Astrocyte of the spinal cord (primary cell): ENCODE results near the gene SLC35D1.
"Not testable (repeated sequence)": the region's sequence is repeated elsewhere in the genome, so short reads cannot be mapped to it uniquely, and the experiment has no call there.

Source experiments
- DNase-seq: peaks from one replicate; pipeline ENCODE4 v3.0.0; 2011; ENCODE audit warnings: low read depth, low spot score
- H3K4me3 ChIP-seq: 2 replicates; pipeline ENCODE4 v1.5.1; 2011; ENCODE audit warnings: low read depth, mild to moderate bottlenecking, low read length, moderate library complexity
- CTCF ChIP-seq: IDR thresholded peaks from 2 replicates; pipeline ENCODE4 v1.5.1; 2012; ENCODE audit warnings: low read depth, mild to moderate bottlenecking, low read length, inconsistent platforms
- in situ Hi-C: cut with HindIII; loops from 2 replicates; pipeline ENCODE4 v1.10.0; 2017; ENCODE audit warnings: low sequenced_read_pairs

Gene SLC35D1

GRCh38 chr1:67088440-67088839, 34.5 kb upstream of the SLC35D1 start:
- in situ Hi-C loops, result no loop called here
- no peak for DNase-seq
- no peak for TF ChIP-seq CTCF
- H3K4me3 ChIP-seq, result no peak overlapping the region

GRCh38 chr1:67085326-67085725, 31.4 kb upstream of the SLC35D1 start:
- no peak for DNase-seq
- no peak for TF ChIP-seq CTCF
- in situ Hi-C loops, result no loop called here
- no peak overlapping the region for H3K4me3 ChIP-seq

- in situ Hi-C loops, result no loop called here
- no peak overlapping the region for H3K4me3 ChIP-seq
- no peak for DNase-seq
- no peak for TF ChIP-seq CTCF
These were observed 30.9 kb upstream of the SLC35D1 start for GRCh38 chr1:67084765-67085318.

- H3K4me3 ChIP-seq, result no peak overlapping the region
- in situ Hi-C loops, result no loop called here
- DNase-seq, result no peak
- no peak for TF ChIP-seq CTCF
These were observed 24.3 kb upstream of the SLC35D1 start for GRCh38 chr1:67078291-67078690.

- in situ Hi-C loops, result no loop called here
- no peak for DNase-seq
- TF ChIP-seq CTCF, result no peak
- H3K4me3 ChIP-seq, result no peak overlapping the region
These were observed 23.6 kb upstream of the SLC35D1 start for GRCh38 chr1:67077593-67077992.

GRCh38 chr1:67072749-67073148, 18.8 kb upstream of the SLC35D1 start:
- in situ Hi-C loops, result no loop called here
- TF ChIP-seq CTCF, result no peak
- H3K4me3 ChIP-seq, result no peak overlapping the region
- no peak for DNase-seq

- H3K4me3 ChIP-seq, DNase-seq, in situ Hi-C loops: not testable (repeated sequence)
These were observed 13.7 kb upstream of the SLC35D1 start for GRCh38 chr1:67067655-67068054.
